ENCODE measurements around the gene FKBP6. TPM values are rescaled to one million over a fixed set of nuclear protein-coding genes. Genes with fewer than 3 reads are reported as not detected.
"Not testable (repeated sequence)": the region's sequence is repeated elsewhere in the genome, so short reads cannot be mapped to it uniquely, and the experiment has no call there.

FKBP6 gene, protein sequence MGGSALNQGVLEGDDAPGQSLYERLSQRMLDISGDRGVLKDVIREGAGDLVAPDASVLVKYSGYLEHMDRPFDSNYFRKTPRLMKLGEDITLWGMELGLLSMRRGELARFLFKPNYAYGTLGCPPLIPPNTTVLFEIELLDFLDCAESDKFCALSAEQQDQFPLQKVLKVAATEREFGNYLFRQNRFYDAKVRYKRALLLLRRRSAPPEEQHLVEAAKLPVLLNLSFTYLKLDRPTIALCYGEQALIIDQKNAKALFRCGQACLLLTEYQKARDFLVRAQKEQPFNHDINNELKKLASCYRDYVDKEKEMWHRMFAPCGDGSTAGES
- not detected in 2 replicates for total RNA-seq (2014; rRNA removed; shearing (Covaris generic))

DNA sequence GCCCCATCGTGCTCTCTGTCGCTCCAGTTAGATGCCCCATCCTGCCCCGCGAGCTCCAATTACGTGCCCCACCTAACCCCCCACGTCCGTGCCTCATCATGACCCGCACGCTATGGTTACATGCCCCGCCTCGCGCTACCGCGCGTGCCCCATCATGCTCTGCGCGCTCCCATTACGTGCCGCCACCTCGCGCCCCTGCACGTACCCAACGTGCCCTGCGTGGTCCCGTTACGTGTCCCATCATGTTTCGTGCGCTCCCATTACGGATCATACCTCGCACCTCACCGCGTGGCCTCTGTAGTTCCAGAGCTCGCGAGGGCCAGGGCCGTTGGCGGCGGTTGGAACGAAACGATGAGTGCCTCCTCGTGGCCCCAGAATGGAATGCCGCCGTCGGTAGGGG is at the start of gene FKBP6, which contains the start of gene TRIM50:
Gene FKBP6 (plus strand): TSS at position 240 of the 400 bp plus-strand sequence. CDS start 268 bp downstream, outside the sequence.
Gene TRIM50 (minus strand): TSS at position 161 of the 400 bp plus-strand sequence. CDS start 3,295 bp downstream, outside the sequence.
- not testable (repeated sequence) for DNase-seq (ENCODE audit: low spot score)

DNA sequence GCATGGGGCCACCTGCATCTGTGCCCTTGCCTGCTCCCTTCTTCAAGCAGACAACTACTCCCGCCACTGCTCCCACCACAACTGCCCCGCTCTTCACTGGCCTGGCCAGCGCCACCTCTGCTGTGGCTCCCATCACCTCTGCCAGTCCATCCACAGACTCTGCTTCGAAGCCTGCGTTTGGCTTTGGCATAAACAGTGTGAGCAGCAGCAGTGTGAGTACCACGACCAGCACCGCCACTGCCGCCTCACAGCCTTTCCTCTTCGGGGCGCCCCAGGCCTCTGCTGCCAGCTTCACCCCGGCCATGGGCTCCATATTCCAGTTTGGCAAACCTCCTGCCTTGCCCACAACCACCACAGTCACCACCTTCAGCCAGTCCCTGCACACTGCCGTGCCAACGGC is 30.7 kb upstream of the FKBP6 start:
- DNase-seq (ENCODE audit: low spot score) = not testable (repeated sequence)

DNA sequence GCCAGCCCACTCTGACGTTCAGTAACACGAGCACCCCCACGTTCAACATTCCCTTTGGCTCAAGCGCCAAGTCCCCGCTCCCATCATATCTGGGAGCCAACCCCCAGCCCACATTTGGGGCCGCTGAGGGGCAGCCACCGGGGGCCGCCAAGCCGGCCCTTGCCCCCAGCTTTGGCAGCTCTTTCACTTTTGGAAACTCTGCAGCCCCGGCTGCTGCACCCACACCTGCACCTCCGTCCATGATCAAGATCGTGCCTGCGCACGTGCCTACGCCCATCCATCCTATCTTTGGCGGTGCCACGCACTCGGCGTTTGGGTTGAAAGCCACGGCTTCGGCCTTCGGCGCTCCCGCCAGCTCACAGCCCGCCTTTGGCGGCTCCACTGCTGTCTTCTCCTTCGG is 30.3 kb upstream of the FKBP6 start:
- DNase-seq (ENCODE audit: low spot score) = not testable (repeated sequence)

DNA sequence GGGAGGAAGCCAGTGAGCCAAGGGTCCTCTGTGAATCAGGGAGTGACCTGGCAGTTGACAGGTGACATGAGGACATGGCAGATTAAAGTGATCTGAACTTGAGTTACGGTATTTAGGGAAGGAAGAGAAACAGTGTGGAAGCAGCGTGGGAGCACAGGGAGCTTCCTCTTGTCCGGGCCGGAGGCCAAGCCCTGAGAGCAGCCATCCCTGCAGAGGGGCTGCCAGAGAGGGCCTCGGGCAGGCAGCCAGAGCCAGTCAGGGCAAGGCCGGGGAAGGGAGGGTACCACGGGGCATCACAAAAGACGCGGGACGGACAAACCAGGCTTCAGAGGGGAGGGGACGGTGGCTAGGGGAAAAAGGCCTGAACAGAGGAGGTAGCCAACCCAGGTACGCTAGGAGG is 28.1 kb upstream of the FKBP6 start:
- DNase-seq (ENCODE audit: low spot score) = not testable (repeated sequence)

DNA sequence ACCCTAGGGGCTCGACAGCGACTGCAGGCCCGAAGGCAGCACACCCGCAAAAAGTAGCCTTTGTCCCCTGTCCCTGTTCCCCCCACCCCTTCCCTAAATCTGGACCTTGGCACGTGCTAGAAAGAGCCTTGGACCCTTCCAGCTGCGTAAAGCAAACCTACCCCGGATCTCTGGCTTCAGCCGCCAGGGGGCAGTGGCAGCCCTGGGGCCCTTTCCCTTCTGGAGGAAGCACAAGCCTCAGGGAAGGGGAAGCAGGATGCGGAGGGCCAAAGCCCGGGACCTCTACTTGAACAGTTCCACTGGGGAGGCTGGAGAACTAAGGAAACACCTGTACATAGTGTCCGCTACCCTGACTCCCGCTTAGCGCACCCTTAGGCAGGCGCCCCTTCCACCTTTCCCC is 26.9 kb upstream of the FKBP6 start:
- not testable (repeated sequence) for DNase-seq (ENCODE audit: low spot score)

DNA sequence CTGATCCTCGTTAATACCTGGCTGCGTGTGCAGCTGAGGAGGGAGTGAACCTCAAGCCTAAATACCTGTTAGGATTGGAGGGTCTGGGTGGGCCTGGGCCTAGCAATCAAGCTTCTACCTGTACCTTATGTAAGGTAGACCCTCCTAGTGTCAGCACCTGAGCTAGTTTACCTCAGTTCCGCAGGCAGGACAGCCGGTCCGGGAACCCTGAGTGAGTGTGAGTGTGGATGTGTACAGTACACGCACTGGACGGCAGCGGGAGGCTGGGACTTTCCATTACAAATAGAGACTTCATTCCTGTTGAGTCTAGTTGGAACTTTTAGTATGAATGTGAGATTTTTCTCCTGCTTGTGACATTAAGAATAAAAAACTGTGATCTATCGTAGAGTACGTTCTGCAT is 25.1 kb upstream of the FKBP6 start:
- not testable (repeated sequence) for DNase-seq (ENCODE audit: low spot score)

DNA sequence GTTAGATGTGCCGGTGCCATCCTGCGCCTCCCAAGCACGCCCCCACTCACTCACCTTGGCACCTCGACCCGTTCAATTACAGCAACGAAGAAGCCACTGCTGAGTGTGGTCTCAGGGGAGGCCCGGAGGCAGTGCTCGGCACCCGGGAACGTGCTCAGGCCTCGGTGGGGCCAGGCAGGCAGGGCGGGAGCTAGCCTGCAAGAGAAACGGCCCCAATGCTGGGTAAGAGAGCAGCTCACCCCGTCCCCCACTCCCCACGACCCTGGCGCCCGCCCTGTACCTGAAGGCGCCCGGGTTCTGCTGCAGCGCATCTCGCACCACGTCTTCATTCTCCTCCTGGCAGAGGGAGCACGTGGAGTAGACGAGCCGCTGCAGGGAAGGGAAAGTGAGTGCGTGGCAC is 24.4 kb upstream of the FKBP6 start:
- DNase-seq (ENCODE audit: low spot score) = no peak

DNA sequence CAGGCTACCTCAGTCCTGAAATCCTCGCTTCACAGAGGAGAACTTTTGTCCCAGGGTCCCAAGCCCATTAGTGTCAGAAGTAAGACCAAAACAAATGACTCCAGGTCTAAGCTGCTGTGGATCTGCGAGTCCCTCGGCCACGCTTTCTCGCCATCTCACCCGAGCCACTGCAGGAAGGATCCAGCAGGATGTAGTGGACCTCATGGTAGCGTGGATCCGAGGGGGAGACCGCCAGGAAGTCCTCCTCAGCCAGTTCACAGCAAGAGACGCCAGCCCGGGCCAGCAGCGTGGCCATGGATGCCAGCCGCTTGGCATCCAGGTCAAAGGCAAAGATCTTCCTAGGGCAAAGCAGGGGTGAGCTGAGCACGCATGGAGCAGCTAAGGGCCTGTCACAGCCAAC is 23.9 kb upstream of the FKBP6 start:
- no peak for DNase-seq (ENCODE audit: low spot score)

DNA sequence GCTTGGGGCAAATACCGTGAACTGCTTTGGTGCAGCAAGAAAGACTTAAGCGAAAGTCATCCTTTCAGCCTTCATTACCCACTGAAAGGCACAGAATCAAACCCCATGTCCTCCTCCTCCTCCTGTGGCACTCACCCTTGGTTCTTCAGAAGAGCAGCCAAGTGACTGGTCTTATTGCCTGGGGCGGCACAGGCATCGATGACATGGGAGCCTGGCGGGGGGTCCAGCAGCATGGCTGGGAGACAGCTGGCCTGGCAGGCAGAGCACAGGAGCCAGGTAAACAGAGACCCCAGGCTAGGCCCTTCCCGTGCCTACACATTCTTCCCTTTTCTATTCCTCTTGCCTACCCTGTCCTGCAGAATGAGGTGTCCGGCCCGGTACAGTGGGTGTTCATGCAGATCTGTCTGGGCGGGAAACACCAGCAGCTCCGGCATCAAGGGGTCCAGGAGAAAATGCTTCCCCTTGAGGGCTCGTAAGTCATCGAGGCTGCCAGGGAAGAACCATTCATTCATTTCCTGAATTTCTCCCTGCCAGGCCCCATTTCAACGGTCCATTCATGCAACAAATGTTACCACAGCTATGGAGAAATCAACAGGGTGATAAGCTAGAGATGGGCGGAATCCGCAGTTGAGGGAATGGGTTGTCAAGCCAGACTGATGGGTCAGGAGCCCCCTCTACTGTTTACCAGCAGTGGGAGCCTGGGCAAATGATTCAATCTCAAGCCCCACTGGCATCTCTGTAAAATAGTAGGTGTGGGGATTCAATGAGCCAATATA is 23.2 kb upstream of the FKBP6 start:
- DNase-seq (ENCODE audit: low spot score) = not testable (repeated sequence)

DNA sequence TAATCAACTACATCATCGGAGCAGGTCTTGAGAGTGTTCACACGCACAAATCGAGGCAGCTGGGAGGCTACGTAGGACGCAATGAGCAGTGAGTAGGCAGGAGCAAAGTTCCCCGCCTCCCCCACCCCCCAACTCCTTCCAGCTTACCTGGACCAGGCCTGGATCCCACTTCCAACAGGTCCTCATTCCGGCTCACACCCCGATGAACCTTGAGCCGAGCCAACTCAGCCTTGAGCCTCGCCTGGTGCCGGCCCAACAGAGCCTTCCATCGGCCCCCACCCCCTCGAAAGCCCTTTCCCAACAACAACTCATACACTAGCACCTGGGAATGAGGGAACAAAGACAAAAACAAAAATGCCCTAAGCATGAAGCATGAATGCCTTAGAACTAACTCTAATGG is 20.5 kb upstream of the FKBP6 start:
- DNase-seq (ENCODE audit: low spot score) = no peak

DNA sequence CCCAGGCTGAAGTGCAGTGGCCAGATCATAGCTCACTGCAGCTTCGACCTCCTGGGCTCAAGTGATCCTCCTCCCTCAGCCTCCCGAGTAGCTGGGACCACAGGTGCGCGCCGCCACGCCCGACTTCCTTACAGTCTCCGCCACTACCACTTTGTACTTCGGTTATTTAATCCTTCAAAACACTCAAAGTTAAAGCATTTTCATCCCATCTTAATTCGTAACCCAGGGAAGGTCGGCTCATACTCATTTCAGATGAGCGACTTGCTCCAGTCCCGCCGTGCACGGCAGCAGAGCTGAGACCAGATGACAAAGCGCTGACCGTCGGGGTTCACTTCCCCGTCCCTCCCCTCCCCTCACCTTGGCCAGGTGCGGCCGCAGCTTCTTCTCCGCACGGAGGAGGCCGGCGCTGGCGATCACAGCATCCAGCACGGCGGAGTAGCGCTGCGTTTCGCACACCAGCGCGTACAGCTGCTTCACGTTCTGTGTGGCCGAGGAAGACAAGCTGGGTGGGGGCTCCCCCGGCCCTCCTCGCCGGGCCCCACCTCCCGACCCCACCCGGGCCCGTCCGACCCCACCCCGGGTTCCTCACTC is 19.8 kb upstream of the FKBP6 start:
- DNase-seq (ENCODE audit: low spot score) = no peak

DNA sequence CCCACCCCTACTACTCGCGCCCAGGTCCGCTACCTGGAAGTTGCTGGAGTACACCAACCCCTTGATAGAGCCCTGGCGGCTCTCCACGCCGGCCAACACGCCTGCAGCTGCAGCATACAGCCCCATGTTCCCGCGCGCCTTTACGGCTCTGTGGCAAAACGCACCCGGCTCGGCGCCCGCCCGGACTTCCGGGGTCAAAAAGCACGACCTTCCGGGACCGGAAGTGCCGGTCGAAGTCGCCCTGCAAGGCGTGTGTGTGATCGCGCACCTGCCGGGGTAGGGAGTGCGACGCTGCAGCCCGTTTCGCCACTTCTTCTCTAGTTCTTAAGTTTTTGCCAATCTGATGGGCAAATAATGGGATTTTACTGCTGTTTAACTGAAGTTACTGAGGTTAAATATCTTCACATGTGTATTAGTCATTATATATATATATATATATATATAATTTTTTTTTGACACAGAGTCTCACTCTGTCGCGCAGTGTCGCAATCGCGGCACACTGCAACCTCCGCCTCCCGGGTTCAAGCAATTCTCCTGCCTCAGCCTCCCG is 19.2 kb upstream of the FKBP6 start, which contains the start of gene NSUN5:
Gene NSUN5 (minus strand): TSS at position 162 of the 550 bp plus-strand sequence. CDS start 36 bp downstream, at position 126.
- DNase-seq (ENCODE audit: low spot score) = peak; percentile 58

DNA sequence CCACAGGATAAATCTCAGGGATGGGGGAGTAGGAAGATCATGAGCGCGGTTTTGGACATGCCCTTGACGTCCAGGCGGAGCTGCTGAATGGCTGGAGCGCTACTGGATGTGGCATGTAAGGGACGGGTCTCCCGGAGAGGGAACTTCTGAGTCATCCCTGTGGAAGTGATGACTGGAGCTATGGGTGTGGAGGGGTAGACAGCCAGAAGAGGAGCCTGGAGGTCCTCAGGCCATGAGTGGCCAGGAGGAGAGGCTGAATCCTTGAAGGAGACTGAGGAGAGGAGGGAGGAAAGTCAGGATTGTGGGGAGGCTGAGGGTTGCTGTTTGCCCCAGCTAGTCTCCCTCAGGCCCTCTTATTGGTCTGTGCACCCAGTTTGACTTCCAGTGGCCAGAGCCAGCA is 16.5 kb upstream of the FKBP6 start:
- DNase-seq (ENCODE audit: low spot score) = not testable (repeated sequence)

DNA sequence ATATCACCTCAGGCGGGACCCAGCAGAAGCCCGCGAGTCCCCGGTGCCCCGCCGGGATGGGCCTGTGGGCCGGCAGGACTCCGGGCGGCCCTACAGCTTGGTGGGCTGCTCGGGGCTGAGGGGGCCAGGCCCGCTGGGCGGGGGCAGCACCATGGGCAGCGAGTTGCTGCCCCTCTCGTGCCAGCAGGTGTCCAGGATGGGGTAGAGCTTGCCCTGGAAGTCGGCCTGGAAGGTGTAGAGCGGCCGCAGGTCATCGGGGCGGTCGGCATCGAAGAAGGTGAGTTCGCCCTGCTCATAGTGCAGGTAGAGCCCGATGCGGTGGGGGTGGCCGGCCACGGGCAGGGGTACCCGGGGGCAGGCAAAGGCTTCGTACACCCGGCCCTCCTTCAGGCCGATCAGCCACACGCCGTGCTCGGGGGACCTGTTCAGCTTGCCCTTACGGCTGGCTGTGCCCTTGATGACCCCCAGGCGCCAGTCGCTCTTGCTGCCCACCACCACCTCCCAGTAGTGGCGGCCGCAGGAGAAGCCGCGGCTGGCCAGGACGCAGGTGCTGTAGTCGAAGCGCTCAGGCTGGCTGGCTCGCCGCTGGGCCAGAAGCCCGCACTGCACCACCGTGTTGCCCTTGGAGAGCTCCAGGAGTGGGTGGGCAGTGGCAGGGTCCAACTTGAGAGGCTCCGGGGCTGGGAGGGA is 15.0 kb upstream of the FKBP6 start:
- DNase-seq (ENCODE audit: low spot score) = no peak

DNA sequence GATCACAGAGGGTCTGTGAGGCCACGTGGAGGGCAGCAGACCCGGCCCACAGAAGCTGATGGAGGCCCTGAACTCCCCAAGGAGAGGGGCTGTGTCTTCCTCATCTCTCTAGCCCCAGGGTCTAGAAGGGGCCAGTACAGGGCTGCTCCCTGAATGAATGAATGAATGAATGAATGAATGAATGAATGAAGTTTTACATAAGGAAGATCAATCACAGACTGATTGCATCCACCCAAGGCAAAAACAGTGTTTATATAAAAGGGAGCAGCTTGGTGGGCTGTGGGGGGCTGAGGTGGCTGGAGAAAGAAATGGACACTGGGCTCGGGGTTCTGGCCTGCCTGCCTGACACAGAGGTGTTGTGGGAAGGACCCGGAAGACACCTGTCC is 14.4 kb upstream of the FKBP6 start:
- DNase-seq (ENCODE audit: low spot score) = no peak

DNA sequence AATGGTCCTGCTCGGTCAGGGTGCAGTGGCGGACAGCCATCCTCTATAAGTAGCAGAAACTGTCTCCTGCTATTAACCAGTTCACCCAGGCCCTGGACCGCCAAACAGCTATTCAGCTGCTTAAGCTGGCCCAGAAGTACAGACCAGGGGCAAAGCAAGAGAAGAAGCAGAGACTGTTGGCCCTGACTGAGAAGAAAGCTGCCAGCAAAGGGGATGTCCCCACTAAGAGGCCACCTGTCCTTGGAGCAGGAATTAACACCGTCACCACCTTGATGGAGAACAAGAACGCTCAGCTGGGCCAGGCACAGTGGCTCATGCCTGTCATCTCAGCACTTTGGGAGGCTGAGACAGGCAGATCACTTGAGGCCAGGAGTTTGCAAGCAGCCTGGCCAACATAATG is 13.7 kb upstream of the FKBP6 start:
- DNase-seq (ENCODE audit: low spot score) = no peak

DNA sequence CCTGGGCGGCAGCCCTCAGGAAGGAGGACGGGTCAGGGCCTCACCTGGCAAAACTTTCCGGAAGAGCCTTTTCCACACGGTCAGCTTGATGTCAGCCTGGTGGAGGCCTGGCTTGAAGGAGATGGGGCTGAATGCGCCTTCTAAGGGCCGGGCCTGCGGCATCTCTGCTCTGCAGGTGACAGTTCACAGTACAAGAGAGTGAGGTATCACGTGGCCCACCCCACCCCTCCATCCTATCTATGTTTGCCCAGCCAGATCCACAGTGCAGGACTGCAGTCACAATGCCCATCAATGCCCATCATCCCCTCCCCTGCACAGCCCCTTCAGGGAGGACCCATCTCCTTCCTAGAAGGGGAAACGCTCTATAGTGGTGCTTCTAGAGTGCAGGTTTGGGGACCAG is 11.4 kb upstream of the FKBP6 start:
- no peak for DNase-seq (ENCODE audit: low spot score)

DNA sequence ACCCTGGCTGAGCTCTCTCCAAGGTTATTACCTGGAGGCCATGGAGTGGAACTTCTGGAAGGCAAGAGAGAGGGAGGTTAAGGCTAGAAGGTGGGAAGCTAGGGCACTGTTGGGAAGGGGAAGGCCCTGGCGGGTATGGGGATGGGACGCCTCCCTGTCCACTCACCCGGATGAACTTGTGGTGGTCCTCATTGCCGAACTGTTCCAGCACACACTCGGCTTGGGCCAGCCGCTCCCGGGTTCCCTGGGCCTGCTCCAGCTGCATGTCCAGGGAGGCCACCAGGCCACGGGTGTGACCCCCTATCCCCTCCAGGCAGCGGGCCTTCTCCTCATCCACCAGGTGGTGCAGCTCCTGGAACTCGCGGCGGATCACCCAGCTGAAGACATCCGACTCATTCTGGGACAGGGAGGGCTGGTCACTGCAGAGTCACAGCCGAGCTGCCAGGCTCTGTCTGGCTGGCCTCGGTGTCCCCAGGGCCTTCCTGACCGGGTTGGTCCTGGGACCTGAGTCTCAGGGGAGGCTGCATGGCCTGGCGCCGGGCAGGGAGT is 9.2 kb upstream of the FKBP6 start:
- not testable (repeated sequence) for DNase-seq (ENCODE audit: low spot score)

DNA sequence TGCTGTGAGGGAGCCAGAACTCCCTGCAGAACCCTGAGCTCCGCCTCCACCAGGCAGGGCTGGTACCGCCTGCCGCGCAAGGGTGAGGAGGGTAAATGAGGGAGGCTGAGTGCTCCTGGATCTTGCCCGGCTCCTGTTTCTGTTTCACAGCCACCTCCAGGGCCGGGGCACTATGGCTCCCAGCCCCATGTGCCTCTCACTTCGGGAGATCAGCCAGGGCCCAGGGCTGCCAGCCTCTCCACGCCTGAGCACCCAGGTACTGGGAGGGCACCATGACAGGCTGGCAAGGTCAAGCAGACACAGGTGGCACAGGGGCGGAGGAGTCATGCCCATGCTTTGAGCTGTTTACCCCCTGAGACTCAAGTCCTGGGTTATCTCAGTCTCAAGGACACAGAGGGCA is 8.4 kb upstream of the FKBP6 start:
- not testable (repeated sequence) for DNase-seq (ENCODE audit: low spot score)

DNA sequence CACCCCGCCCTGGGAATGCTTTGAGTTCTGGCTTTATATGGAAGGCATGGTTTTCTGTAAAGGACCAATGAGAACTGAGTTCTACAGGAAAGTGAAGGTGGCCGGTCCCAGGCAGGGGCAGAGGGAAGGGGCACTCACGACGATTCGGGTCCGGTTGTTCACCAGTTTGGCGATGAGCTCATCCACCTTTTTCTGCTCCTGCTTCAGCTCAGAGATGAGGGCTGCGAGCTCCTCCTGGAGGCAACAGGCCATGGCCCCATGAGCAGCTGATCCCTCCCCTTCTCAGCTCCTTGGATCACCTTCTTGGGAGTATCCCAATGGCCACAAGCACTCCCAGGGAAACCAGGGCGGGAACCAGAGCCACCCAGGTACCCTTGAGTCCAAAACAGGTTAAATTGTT is 8.0 kb upstream of the FKBP6 start:
- DNase-seq (ENCODE audit: low spot score) = not testable (repeated sequence)

DNA sequence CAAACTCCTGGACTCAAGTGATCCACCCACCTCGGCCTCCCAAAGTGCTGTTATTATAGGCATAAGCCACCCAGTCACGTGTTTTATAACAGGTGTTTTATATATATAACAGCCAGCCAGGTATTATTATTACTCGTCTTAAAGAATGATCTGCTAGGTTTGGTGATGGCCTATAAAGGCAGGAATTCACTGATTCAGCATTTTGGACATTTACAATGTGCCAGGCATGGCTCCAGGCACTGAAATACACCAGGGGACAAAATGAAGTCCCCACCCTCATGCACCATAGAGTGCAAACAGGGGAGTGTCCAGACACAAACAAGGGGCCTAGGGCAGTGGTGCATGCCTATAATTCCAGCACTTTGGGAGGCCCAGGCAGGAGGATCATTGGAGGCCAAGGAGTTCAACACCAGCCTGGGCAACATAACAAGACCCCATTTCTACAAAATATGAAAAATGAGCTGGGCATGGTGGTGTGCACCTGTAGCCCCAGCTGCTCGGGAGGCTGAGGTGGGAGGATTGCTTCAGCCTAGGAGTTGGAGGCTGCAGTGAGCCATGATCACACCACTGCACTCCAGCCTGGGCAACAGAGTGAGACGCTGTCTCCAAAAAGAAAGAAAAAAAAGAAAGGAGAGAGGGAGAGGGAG is 4.4 kb upstream of the FKBP6 start:
- DNase-seq (ENCODE audit: low spot score) = not testable (repeated sequence)

All from H4 (cell line).